Activated naive CD4-positive, alpha-beta T cell treated with anti-CD3 and anti-CD28 coated beads, Interleukin-2, amount 50 U/mL, for 24 hours (primary cell): ENCODE results near the gene GABRA1.

ENCODE experiments used
- H3K27ac Mint-ChIP-seq: one replicate; pipeline ENCODE4 v1.8.0; 2021; ENCODE audit warnings: mild to moderate bottlenecking, mixed read lengths
- H3K27me3 Mint-ChIP-seq: one replicate; pipeline ENCODE4 v1.8.0; 2021; ENCODE audit warnings: mixed read lengths
- H3K36me3 Mint-ChIP-seq: one replicate; pipeline ENCODE4 v1.8.0; 2021; ENCODE audit warnings: mixed read lengths
- H3K4me1 Mint-ChIP-seq: one replicate; pipeline ENCODE4 v1.8.0; 2021; ENCODE audit warnings: mixed read lengths
- H3K4me3 Mint-ChIP-seq: one replicate; pipeline ENCODE4 v1.8.0; 2021; ENCODE audit warnings: mild to moderate bottlenecking, mixed read lengths
- H3K9me3 Mint-ChIP-seq: one replicate; pipeline ENCODE4 v1.8.0; 2021; ENCODE audit warnings: mixed read lengths

Gene GABRA1

GRCh38 chr5:161847941-161848391, at the start of gene GABRA1:
TSS of gene GABRA1 (plus strand) at chr5:161848120. CDS start at chr5:161850811, 2,691 bp downstream.
- H3K9me3 Mint-ChIP-seq, result no peaks in the 10 kb centered on the region

GRCh38 chr5:161799316-161799715, 48.6 kb upstream of the GABRA1 start:
- H3K36me3 Mint-ChIP-seq, result no peaks in the 10 kb centered on the region
- no peaks in the 10 kb centered on the region for H3K4me1 Mint-ChIP-seq
- no peak overlapping the region for H3K27ac Mint-ChIP-seq
- H3K4me3 Mint-ChIP-seq, result no peak overlapping the region
- H3K9me3 Mint-ChIP-seq, result peaks cover 6% of the 10 kb centered on the region
- no peaks in the 10 kb centered on the region for H3K27me3 Mint-ChIP-seq

More at GRCh38 chr5:161847941-161848391, at the start of gene GABRA1:
- no peak within 1 kb of the TSS for H3K4me3 Mint-ChIP-seq
- no peaks in the 10 kb centered on the region for H3K4me1 Mint-ChIP-seq
- peaks cover 2% of the 10 kb centered on the region for H3K36me3 Mint-ChIP-seq
- H3K27ac Mint-ChIP-seq, result no peak within 1 kb of the TSS
- H3K27me3 Mint-ChIP-seq, result peaks cover 14% of the 10 kb centered on the region

GRCh38 chr5:161804263-161804662, 43.7 kb upstream of the GABRA1 start:
- H3K36me3 Mint-ChIP-seq, result no peaks in the 10 kb centered on the region

GRCh38 chr5:161846746-161847145, 1.2 kb upstream of the GABRA1 start:
- H3K36me3 Mint-ChIP-seq, result peaks cover 2% of the 10 kb centered on the region
- peaks cover 14% of the 10 kb centered on the region for H3K27me3 Mint-ChIP-seq
- H3K4me1 Mint-ChIP-seq, result no peaks in the 10 kb centered on the region
- no peak overlapping the region for H3K4me3 Mint-ChIP-seq
- H3K9me3 Mint-ChIP-seq, result no peaks in the 10 kb centered on the region
- H3K27ac Mint-ChIP-seq, result no peak overlapping the region

More at GRCh38 chr5:161804263-161804662, 43.7 kb upstream of the GABRA1 start:
- Mint-ChIP-seq H3K27ac (no peak overlapping the region), H3K9me3 (peaks cover 11% of the 10 kb centered on the region), H3K27me3 (no peaks in the 10 kb centered on the region), H3K4me1 (no peaks in the 10 kb centered on the region), H3K4me3 (no peak overlapping the region)

GRCh38 chr5:161847447-161847846, 473 bp upstream of the GABRA1 start:
- Mint-ChIP-seq H3K27ac (no peak overlapping the region), H3K36me3 (peaks cover 2% of the 10 kb centered on the region), H3K27me3 (peaks cover 14% of the 10 kb centered on the region), H3K4me3 (no peak overlapping the region), H3K9me3 (no peaks in the 10 kb centered on the region), H3K4me1 (no peaks in the 10 kb centered on the region)

- Mint-ChIP-seq H3K4me1 (no peaks in the 10 kb centered on the region), H3K36me3 (peaks cover 2% of the 10 kb centered on the region)
These were observed 2.6 kb downstream of the GABRA1 start for GRCh38 chr5:161850491-161850890.

GRCh38 chr5:161851691-161852299, 3.9 kb downstream of the GABRA1 start:
- H3K27ac Mint-ChIP-seq, result no peak overlapping the region
- H3K36me3 Mint-ChIP-seq, result peaks cover 2% of the 10 kb centered on the region
- no peaks in the 10 kb centered on the region for H3K4me1 Mint-ChIP-seq
- no peaks in the 10 kb centered on the region for H3K9me3 Mint-ChIP-seq
- peaks cover 13% of the 10 kb centered on the region for H3K27me3 Mint-ChIP-seq
- no peak overlapping the region for H3K4me3 Mint-ChIP-seq

More at GRCh38 chr5:161850491-161850890, 2.6 kb downstream of the GABRA1 start:
- H3K4me3 Mint-ChIP-seq, result no peak overlapping the region
- no peaks in the 10 kb centered on the region for H3K9me3 Mint-ChIP-seq
- no peak overlapping the region for H3K27ac Mint-ChIP-seq
- H3K27me3 Mint-ChIP-seq, result peaks cover 14% of the 10 kb centered on the region

- Mint-ChIP-seq H3K4me1 (no peaks in the 10 kb centered on the region), H3K36me3 (no peaks in the 10 kb centered on the region), H3K4me3 (no peak overlapping the region), H3K27ac (no peak overlapping the region), H3K9me3 (peaks cover 13% of the 10 kb centered on the region), H3K27me3 (no peaks in the 10 kb centered on the region)
These were observed 9.4 kb downstream of the GABRA1 start for GRCh38 chr5:161857358-161857757.

GRCh38 chr5:161863259-161863658, 15.3 kb downstream of the GABRA1 start:
- Mint-ChIP-seq H3K36me3 (no peaks in the 10 kb centered on the region), H3K4me3 (no peak overlapping the region), H3K9me3 (peaks cover 7% of the 10 kb centered on the region), H3K27me3 (peaks cover 1% of the 10 kb centered on the region), H3K27ac (no peak overlapping the region), H3K4me1 (no peaks in the 10 kb centered on the region)

GRCh38 chr5:161863811-161864210, 15.9 kb downstream of the GABRA1 start:
- peaks cover 1% of the 10 kb centered on the region for H3K9me3 Mint-ChIP-seq

GRCh38 chr5:161865510-161865909, 17.6 kb downstream of the GABRA1 start:
- no peak overlapping the region for H3K4me3 Mint-ChIP-seq
- H3K9me3 Mint-ChIP-seq, result no peaks in the 10 kb centered on the region
- no peak overlapping the region for H3K27ac Mint-ChIP-seq
- H3K27me3 Mint-ChIP-seq, result peaks cover 1% of the 10 kb centered on the region
- no peaks in the 10 kb centered on the region for H3K36me3 Mint-ChIP-seq
- no peaks in the 10 kb centered on the region for H3K4me1 Mint-ChIP-seq

More at GRCh38 chr5:161863811-161864210, 15.9 kb downstream of the GABRA1 start:
- Mint-ChIP-seq H3K4me3 (no peak overlapping the region), H3K4me1 (no peaks in the 10 kb centered on the region), H3K27me3 (peaks cover 1% of the 10 kb centered on the region), H3K36me3 (no peaks in the 10 kb centered on the region), H3K27ac (no peak overlapping the region)

- H3K4me1 Mint-ChIP-seq, result no peaks in the 10 kb centered on the region
These were observed 42.1 kb downstream of the GABRA1 start for GRCh38 chr5:161889971-161890370.

GRCh38 chr5:161895514-161895913, 47.6 kb downstream of the GABRA1 start:
- Mint-ChIP-seq H3K9me3 (no peaks in the 10 kb centered on the region), H3K27me3 (no peaks in the 10 kb centered on the region), H3K4me3 (no peak overlapping the region), H3K27ac (no peak overlapping the region), H3K36me3 (no peaks in the 10 kb centered on the region), H3K4me1 (no peaks in the 10 kb centered on the region)

More at GRCh38 chr5:161889971-161890370, 42.1 kb downstream of the GABRA1 start:
- H3K27me3 Mint-ChIP-seq, result no peaks in the 10 kb centered on the region
- H3K27ac Mint-ChIP-seq, result no peak overlapping the region
- H3K36me3 Mint-ChIP-seq, result no peaks in the 10 kb centered on the region
- no peak overlapping the region for H3K4me3 Mint-ChIP-seq
- no peaks in the 10 kb centered on the region for H3K9me3 Mint-ChIP-seq

- H3K27me3 Mint-ChIP-seq, result no peaks in the 10 kb centered on the region
- H3K4me3 Mint-ChIP-seq, result no peak overlapping the region
- H3K4me1 Mint-ChIP-seq, result no peaks in the 10 kb centered on the region
- H3K27ac Mint-ChIP-seq, result no peak overlapping the region
- H3K36me3 Mint-ChIP-seq, result no peaks in the 10 kb centered on the region
- no peaks in the 10 kb centered on the region for H3K9me3 Mint-ChIP-seq
These were observed 49.1 kb downstream of the GABRA1 start for GRCh38 chr5:161897033-161897432.

- Mint-ChIP-seq H3K27me3 (no peaks in the 10 kb centered on the region), H3K36me3 (no peaks in the 10 kb centered on the region), H3K4me1 (no peaks in the 10 kb centered on the region), H3K27ac (no peak overlapping the region), H3K9me3 (no peaks in the 10 kb centered on the region), H3K4me3 (no peak overlapping the region)
These were observed 51.7 kb downstream of the GABRA1 start for GRCh38 chr5:161899590-161899989.

GRCh38 chr5:161900981-161901380, 53.1 kb downstream of the GABRA1 start:
- Mint-ChIP-seq H3K36me3 (no peaks in the 10 kb centered on the region), H3K4me1 (no peaks in the 10 kb centered on the region), H3K27me3 (no peaks in the 10 kb centered on the region), H3K27ac (no peak overlapping the region), H3K4me3 (no peak overlapping the region), H3K9me3 (peaks cover 5% of the 10 kb centered on the region)

- Mint-ChIP-seq H3K4me1 (no peaks in the 10 kb centered on the region), H3K4me3 (no peak overlapping the region)
These were observed 73.9 kb downstream of the GABRA1 start for GRCh38 chr5:161921781-161922180.

More at GRCh38 chr5:161921781-161922180, 73.9 kb downstream of the GABRA1 start:
- H3K9me3 Mint-ChIP-seq, result peaks cover 7% of the 10 kb centered on the region
- no peaks in the 10 kb centered on the region for H3K36me3 Mint-ChIP-seq
- H3K27ac Mint-ChIP-seq, result no peak overlapping the region
- H3K27me3 Mint-ChIP-seq, result no peaks in the 10 kb centered on the region
